ENCODE measurements around the gene DOCK2. TPM values are rescaled to one million over a fixed set of nuclear protein-coding genes. Genes with fewer than 3 reads are reported as not detected.

DOCK2 gene
- total RNA-seq, 6 donors from 2014 or later = 46.7 to 150 (median 73.8) TPM

- Histone ChIP-seq H3K4me1 (peaks cover 3 to 20% (median 13%) of the 10 kb centered on the region in 4 donors), H3K27me3 (no peaks in the 10 kb centered on the region), H3K4me3 (no peak overlapping the region), H3K9me3 (peaks cover 0 to 11% (median 3%) of the 10 kb centered on the region in 4 donors), H3K27ac (no peak overlapping the region), H3K36me3 (no peaks in the 10 kb centered on the region)
- peak in 1 of 2 donors; percentile 48 for ATAC-seq (ENCODE audit: low FRiP score in 2 of 2)
- no peak for DNase-seq
- TF ChIP-seq EP300 (IDR thresholded peaks at IDR 0.05) (no peak), POLR2A (IDR thresholded peaks at IDR 0.05) (no peak), CTCF (IDR thresholded peaks at IDR 0.05) (no peak), POLR2AphosphoS5 (IDR thresholded peaks at IDR 0.05) (no peak)
- WGBS, 2 donors = 59 to 72% methylated on average over 1 of the region's 1 CpG
Observed at GRCh38 chr5:169635936-169636335, 1.1 kb upstream of the DOCK2 start.

GRCh38 chr5:169636477-169637084 lies 494 bp upstream of the DOCK2 start:
- peak overlapping the region in 3 of 4 donors; percentile 78 to 86 (median 86) for H3K27ac ChIP-seq
- peak overlapping the region in 3 of 4 donors; percentile 44 to 60 (median 55) for H3K4me3 ChIP-seq
- peak in 1 of 2 donors; percentile 70 for DNase-seq
- no peaks in the 10 kb centered on the region for H3K27me3 ChIP-seq
- no peak for ATAC-seq (ENCODE audit: low FRiP score in 2 of 2)
- peaks cover 3 to 17% (median 15%) of the 10 kb centered on the region in 4 donors for H3K4me1 ChIP-seq
- WGBS, 2 donors = 54 to 63% methylated on average over 22 to 23 of the region's 23 CpGs
- H3K9me3 ChIP-seq = peaks cover 0 to 11% (median 3%) of the 10 kb centered on the region in 4 donors
- no peak for TF ChIP-seq POLR2AphosphoS5 (IDR thresholded peaks at IDR 0.05)
- no peak for TF ChIP-seq EP300 (IDR thresholded peaks at IDR 0.05)
- TF ChIP-seq POLR2A (IDR thresholded peaks at IDR 0.05) = no peak
- no peak for TF ChIP-seq CTCF (IDR thresholded peaks at IDR 0.05)
- H3K36me3 ChIP-seq = no peaks in the 10 kb centered on the region

- Histone ChIP-seq H3K36me3 (no peaks in the 10 kb centered on the region), H3K27me3 (no peaks in the 10 kb centered on the region), H3K9me3 (peaks cover 0 to 11% (median 3%) of the 10 kb centered on the region in 4 donors), H3K4me3 (peak overlapping the region; percentile 24 to 60 (median 50)), H3K27ac (peak overlapping the region; percentile 78 to 86 (median 84)), H3K4me1 (peaks cover 3 to 19% (median 15%) of the 10 kb centered on the region in 4 donors)
- 35 to 36% methylated on average over 4 to 7 of the region's 18 CpGs for WGBS, 2 donors
- DNase-seq (peak in 1 of 2 donors; percentile 68), ATAC-seq (ENCODE audit: low FRiP score in 2 of 2) (peak; percentile 44 to 64)
- TF ChIP-seq EP300 (IDR thresholded peaks at IDR 0.05) (no peak), POLR2AphosphoS5 (IDR thresholded peaks at IDR 0.05) (peak in 1 of 2 donors; percentile 26)
Observed at GRCh38 chr5:169637549-169638121, 560 bp downstream of the DOCK2 start.

GRCh38 chr5:169641253-169641652 lies 4.2 kb downstream of the DOCK2 start:
- no peaks in the 10 kb centered on the region for H3K36me3 ChIP-seq
- no peak for DNase-seq
- 33 to 41% methylated on average over 6 of the region's 6 CpGs for WGBS, 2 donors
- TF ChIP-seq POLR2A (IDR thresholded peaks at IDR 0.05) = no peak
- TF ChIP-seq CTCF (IDR thresholded peaks at IDR 0.05) = no peak
- TF ChIP-seq EP300 (IDR thresholded peaks at IDR 0.05) = no peak
- TF ChIP-seq POLR2AphosphoS5 (IDR thresholded peaks at IDR 0.05) = no peak
- H3K9me3 ChIP-seq = peaks cover 0 to 11% (median 3%) of the 10 kb centered on the region in 4 donors
- H3K4me1 ChIP-seq = peaks cover 3 to 19% (median 15%) of the 10 kb centered on the region in 4 donors
- H3K27ac ChIP-seq = no peak overlapping the region
- no peaks in the 10 kb centered on the region for H3K27me3 ChIP-seq
- no peak overlapping the region for H3K4me3 ChIP-seq
- no peak for ATAC-seq (ENCODE audit: low FRiP score in 2 of 2)

GRCh38 chr5:169646856-169647255 lies 9.8 kb downstream of the DOCK2 start:
- Histone ChIP-seq H3K4me1 (peaks cover 0 to 35% (median 25%) of the 10 kb centered on the region in 4 donors), H3K9me3 (no peaks in the 10 kb centered on the region), H3K27me3 (no peaks in the 10 kb centered on the region), H3K27ac (no peak overlapping the region), H3K4me3 (no peak overlapping the region), H3K36me3 (no peaks in the 10 kb centered on the region)
- 88 to 90% methylated on average over 3 of the region's 3 CpGs for WGBS, 2 donors
- no peak for TF ChIP-seq POLR2A (IDR thresholded peaks at IDR 0.05)
- TF ChIP-seq EP300 (IDR thresholded peaks at IDR 0.05) = no peak
- no peak for TF ChIP-seq CTCF (IDR thresholded peaks at IDR 0.05)
- TF ChIP-seq POLR2AphosphoS5 (IDR thresholded peaks at IDR 0.05) = no peak
- DNase-seq = no peak
- no peak for ATAC-seq (ENCODE audit: low FRiP score in 2 of 2)

All from upper lobe of left lung (tissue), 6 donors.